H1 (cell line): ENCODE data around the gene PDE9A. TPM values are rescaled to one million over a fixed set of nuclear protein-coding genes. Genes with fewer than 3 reads are reported as not detected.

Source experiments
- CTCF ChIA-PET: fragments of 300-600 bp; sonication (Branson Sonifier 250); formaldehyde crosslinking; loops from one replicate; lab custom pipeline; 2021; ENCODE audit not compliant: partially characterized antibody; lab: Charles Lee
- POLR2A ChIA-PET: fragments of 300-600 bp; sonication (Branson Sonifier 250); formaldehyde crosslinking; loops from one replicate; lab custom pipeline; 2021; ENCODE audit warnings: inconsistent platforms; ENCODE audit not compliant: partially characterized antibody; lab: Charles Lee
- DNase-seq, 2 experiments: peaks; one replicate each; pipeline versions ENCODE4 v3.0.0 to v3.0.0-alpha.2; 2010 to 2022; ENCODE audit warnings: low spot score in 2 of 2, low read depth in 1 of 2, mixed read lengths in 1 of 2
- FAIRE-seq: peaks from 2 replicates; lab custom pipeline; 2011; peaks lifted over from hg19 to GRCh38; lab: Jason Lieb, UNC
- H2AFZ ChIP-seq: 2 replicates; pipeline ENCODE4 v1.8.1; 2012; ENCODE audit warnings: low read length, inconsistent platforms
- H2AK5ac ChIP-seq: 2 replicates; pipeline ENCODE4 v1.6.1; 2013; ENCODE audit warnings: low read depth, low read length
- H2BK120ac ChIP-seq: replicated peaks from 2 replicates; pipeline ENCODE3; 2013; ENCODE audit warnings: low read depth, low read length, inconsistent platforms
- H2BK12ac ChIP-seq: 2 replicates; pipeline ENCODE4 v1.6.1; 2013; ENCODE audit warnings: low read depth, low read length
- H2BK15ac ChIP-seq: 2 replicates; pipeline ENCODE4 v1.6.1; 2013; ENCODE audit warnings: low read length
- H2BK20ac ChIP-seq: 2 replicates; pipeline ENCODE4 v1.6.1; 2013; ENCODE audit warnings: low read length
- H2BK5ac ChIP-seq: 2 replicates; pipeline ENCODE4 v1.6.1; 2013; ENCODE audit warnings: low read depth, low read length
- H3K14ac ChIP-seq: 2 replicates; pipeline ENCODE4 v1.6.1; 2013; ENCODE audit warnings: inconsistent platforms; ENCODE audit not compliant: insufficient read length
- H3K18ac ChIP-seq: 2 replicates; pipeline ENCODE4 v1.6.1; 2013; ENCODE audit warnings: low read length; ENCODE audit errors: extremely low read depth
- H3K23ac ChIP-seq: 2 replicates; pipeline ENCODE4 v1.6.1; 2013; ENCODE audit warnings: inconsistent platforms; ENCODE audit not compliant: insufficient read length
- H3K23me2 ChIP-seq: 2 replicates; pipeline ENCODE4 v1.6.1; 2013; ENCODE audit warnings: low read depth, low read length
- H3K27ac ChIP-seq: 2 replicates; pipeline ENCODE4 v1.6.1; 2011; ENCODE audit warnings: low read depth, low read length, inconsistent platforms
- H3K27me3 ChIP-seq, 4 experiments: replicated peaks in 1 of 4; 1 replicate in 1 of 4; 2 replicates in 3 of 4; pipeline versions ENCODE4 v1.6.1 to v1.8.1; 2011 to 2013; ENCODE audit warnings: low read length in 3 of 4, mild to moderate bottlenecking in 3 of 4, inconsistent platforms in 2 of 4, mixed read lengths in 2 of 4, moderate library complexity in 1 of 4; ENCODE audit not compliant: control insufficient read depth in 3 of 4, insufficient read depth in 3 of 4; ENCODE audit errors: extremely low read depth in 1 of 4
- H3K36me3 ChIP-seq, 4 experiments: 2 replicates each; pipeline versions ENCODE4 v1.6.1 to v1.8.1; 2011 to 2013; ENCODE audit warnings: mild to moderate bottlenecking in 4 of 4, low read length in 3 of 4, moderate library complexity in 2 of 4, control low read depth in 1 of 4, inconsistent platforms in 1 of 4; ENCODE audit not compliant: insufficient read depth in 4 of 4, control insufficient read depth in 2 of 4
- H3K4ac ChIP-seq: replicated peaks from 2 replicates; pipeline ENCODE3; 2013; ENCODE audit warnings: low read length, low read depth, mixed read lengths, inconsistent platforms; ENCODE audit not compliant: insufficient read length
- H3K4me1 ChIP-seq, 4 experiments: replicated peaks in 1 of 4; 1 replicate in 1 of 4; 2 replicates in 3 of 4; pipeline versions ENCODE4 v1.6.1 to v1.8.1; 2011 to 2013; ENCODE audit warnings: low read length in 3 of 4, inconsistent platforms in 2 of 4, mixed read lengths in 1 of 4; ENCODE audit not compliant: insufficient read depth in 4 of 4, control insufficient read depth in 3 of 4
- H3K4me2 ChIP-seq, 2 experiments: 2 replicates each; pipeline versions ENCODE4 v1.6.1 to v1.8.1; 2011 to 2013; ENCODE audit warnings: low read depth in 2 of 2, low read length in 2 of 2, control low read depth in 1 of 2, inconsistent platforms in 1 of 2, mild to moderate bottlenecking in 1 of 2; ENCODE audit not compliant: insufficient read depth in 1 of 2
- H3K4me3 ChIP-seq, 4 experiments: fragments of 200-600, 300-600 bp in 1 of 4; sonication (generic), shearing (Covaris generic), sonication (Bioruptor Twin) in 1 of 4; 2 replicates each; pipeline versions ENCODE4 v1.5.1 to v1.8.1; 2011 to 2016; ENCODE audit warnings: low read length in 4 of 4, low read depth in 3 of 4, control low read depth in 2 of 4, inconsistent platforms in 2 of 4, mild to moderate bottlenecking in 2 of 4, mixed read lengths in 1 of 4, moderate library complexity in 1 of 4; ENCODE audit not compliant: insufficient read depth in 2 of 4; ENCODE audit errors: extremely low read depth in 1 of 4
- H3K56ac ChIP-seq: replicated peaks from 2 replicates; pipeline ENCODE3; 2013; ENCODE audit warnings: low read depth, mild to moderate bottlenecking, mixed read lengths, low read length, inconsistent platforms; ENCODE audit not compliant: insufficient read length
- H3K79me1 ChIP-seq: 2 replicates; pipeline ENCODE4 v1.6.1; 2013; ENCODE audit warnings: low read depth, low read length, control low read depth
- H3K79me2 ChIP-seq, 2 experiments: 2 replicates each; pipeline versions ENCODE4 v1.6.1 to v1.8.1; 2012 to 2013; ENCODE audit warnings: low read length in 2 of 2, mild to moderate bottlenecking in 2 of 2, inconsistent platforms in 1 of 2; ENCODE audit not compliant: insufficient read depth in 2 of 2, control insufficient read depth in 1 of 2
- H3K9ac ChIP-seq, 4 experiments: replicated peaks in 1 of 4; 1 replicate in 1 of 4; 2 replicates in 3 of 4; pipeline versions ENCODE4 v1.6.1 to v1.8.1; 2011 to 2013; ENCODE audit warnings: low read depth in 3 of 4, low read length in 3 of 4, control low read depth in 2 of 4, mild to moderate bottlenecking in 2 of 4, moderate library complexity in 2 of 4, inconsistent platforms in 1 of 4; ENCODE audit errors: extremely low read depth in 1 of 4
- H3K9me3 ChIP-seq, 2 experiments: 2 replicates each; pipeline versions ENCODE4 v1.6.1 to v1.8.1; 2012 to 2013; ENCODE audit warnings: mild to moderate bottlenecking in 2 of 2, moderate library complexity in 2 of 2, control low read depth in 1 of 2, inconsistent platforms in 1 of 2, low read depth in 1 of 2, low read length in 1 of 2, mixed read lengths in 1 of 2; ENCODE audit not compliant: insufficient read depth in 2 of 2
- H4K20me1 ChIP-seq, 2 experiments: replicated peaks in 1 of 2; 2 replicates each; pipeline versions ENCODE3 to v1.8.1; 2011 to 2013; ENCODE audit warnings: inconsistent platforms in 2 of 2, low read length in 2 of 2, mild to moderate bottlenecking in 1 of 2; ENCODE audit not compliant: insufficient read depth in 2 of 2, control insufficient read depth in 1 of 2
- H4K5ac ChIP-seq: 2 replicates; pipeline ENCODE4 v1.6.1; 2013; ENCODE audit warnings: low read length, low read depth, mixed read lengths, inconsistent platforms; ENCODE audit not compliant: insufficient read length
- H4K8ac ChIP-seq: 2 replicates; pipeline ENCODE4 v1.8.0; 2013; ENCODE audit warnings: mild to moderate bottlenecking, moderate library complexity, low read length, inconsistent platforms; ENCODE audit not compliant: insufficient read depth; ENCODE audit errors: extremely low read depth
- H4K91ac ChIP-seq: replicated peaks from 2 replicates; pipeline ENCODE3; 2013; ENCODE audit warnings: low read length, mixed read lengths, inconsistent platforms; ENCODE audit not compliant: insufficient read length
- JUND ChIP-seq: IDR thresholded peaks from 2 replicates; pipeline ENCODE4 v1.6.1; 2011; ENCODE audit warnings: mild to moderate bottlenecking, improper control_type of control experiment, low read length
- TAF1 ChIP-seq: IDR thresholded peaks from 2 replicates; pipeline ENCODE4 v1.6.1; 2011; ENCODE audit warnings: mild to moderate bottlenecking, low read depth, low read length
- WGBS, 2 experiments: shearing (Covaris generic) in 1 of 2; methylation state at CpG; one replicate each; pipeline versions ENCODE4 v1.1.6 to v1.1.7; 2013 to 2015; ENCODE audit warnings: low lambda C conversion rate in 2 of 2, mixed read lengths in 2 of 2, inconsistent platforms in 1 of 2, low coverage in 1 of 2, missing lambda C conversion rate in 1 of 2; ENCODE audit not compliant: insufficient replicate concordance in 2 of 2, insufficient coverage in 1 of 2, insufficient read length in 1 of 2; ENCODE audit errors: extremely low coverage in 1 of 2, missing lambda C conversion rate in 1 of 2; 5-methylcytosine and 5-hydroxymethylcytosine counted together
- polyA plus RNA-seq, 7 experiments: library from polyadenylated mRNA; depleted of rRNA in 3 of 7; stranded (reverse) in 5 of 7; unstranded in 2 of 7; fragments of >200 nt in 5 of 7; fragments of 200-250 nt in 2 of 7; gene quantifications; 1 replicate in 5 of 7; 2 replicates in 1 of 7; 4 replicates in 1 of 7; pipeline versions ENCODE4 v1.2.1 to v1.2.3, GENCODE V29; 2011 to 2013; ENCODE audit warnings: missing spikeins in 2 of 7, mixed read lengths in 2 of 7
- total RNA-seq: library from RNA; stranded (reverse); fragmentation: NEBNext Ultra II Directional; extraction: Animal tissue kit (Norgen Biotek cat#: 25700); gene quantifications from 2 replicates; pipeline ENCODE4 v1.2.1, GENCODE V29; 2021

Gene PDE9A
- total and polyA plus RNA-seq, 2 of the 8 experiments (the other 6 are each of a cell fraction or from before 2014, with no cell fraction given), result 39.2 to 45.9 TPM

DNA sequence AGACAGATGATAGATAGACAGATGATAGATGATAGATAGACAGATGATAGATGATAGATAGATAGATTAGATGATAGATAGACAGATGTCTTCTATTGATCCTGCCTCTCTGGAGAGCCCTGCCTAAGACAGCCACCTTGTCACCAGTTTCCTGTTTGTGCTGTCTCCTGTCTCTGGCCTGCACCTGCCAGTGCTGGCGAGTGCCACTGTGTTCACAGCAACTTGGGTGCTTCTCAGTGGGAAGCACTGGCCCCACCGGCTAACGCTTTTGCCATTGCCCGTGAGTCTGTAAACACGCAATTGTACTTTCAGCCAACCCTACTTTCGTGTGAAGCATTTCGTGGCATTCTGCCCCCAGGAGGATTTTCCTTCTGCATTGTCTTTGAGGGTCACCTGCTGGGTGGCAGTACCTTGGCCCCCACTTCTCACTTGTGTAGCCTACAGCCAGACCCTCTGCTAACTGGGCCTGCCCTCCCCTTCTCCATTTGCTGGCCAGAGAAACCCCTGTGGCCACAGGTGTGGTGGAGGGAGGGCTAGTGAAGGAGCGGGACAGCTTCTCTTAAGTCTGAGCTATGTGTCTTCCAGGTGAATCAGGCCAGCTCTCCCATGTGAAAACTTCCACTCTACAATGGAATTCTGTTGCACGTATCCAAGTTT lies 23.4 kb upstream of the PDE9A start:
- no peak overlapping the region for H3K4me3 ChIP-seq
- DNase-seq, result no peak
- no peak overlapping the region for H2BK20ac ChIP-seq
- no peak overlapping the region for H4K8ac ChIP-seq
- no peak for FAIRE-seq
- no peak overlapping the region for H2BK12ac ChIP-seq
- no peaks in the 10 kb centered on the region for H4K20me1 ChIP-seq
- no peak overlapping the region for H2AFZ ChIP-seq
- H3K18ac ChIP-seq, result no peak overlapping the region; the same call in 1 of the 2 replicates
- CTCF ChIA-PET, result interaction anchor here (2.0 kb wide), 1 partner anchor 37 kb away, joined by 6 read pairs; no protein-coding TSS in a partner anchor
- POLR2A ChIA-PET, result no interaction called here
- H2BK120ac ChIP-seq, result no peak overlapping the region
- H4K5ac ChIP-seq, result no peak overlapping the region
- no peaks in the 10 kb centered on the region for H3K9me3 ChIP-seq
- H3K4ac ChIP-seq, result peak overlapping the region; percentile 51
- no peak overlapping the region for H2AK5ac ChIP-seq
- peaks cover 0 to 7% (median 2%) of the 10 kb centered on the region in 4 experiments; a peak in 2 of 7 replicates for H3K4me1 ChIP-seq
- no peak overlapping the region for H3K23ac ChIP-seq
- whole genome bisulfite sequencing, 2 experiments, result 86% methylated on average over 9 of the region's 9 CpGs; no CpG with 5 or more reads in 1 of the 2 experiments
- H3K14ac ChIP-seq, result no peak overlapping the region
- H2BK15ac ChIP-seq, result no peak overlapping the region; the same call in 1 of the 2 replicates
- H3K36me3 ChIP-seq, result no peaks in the 10 kb centered on the region
- no peak overlapping the region for H3K27ac ChIP-seq
- TF ChIP-seq TAF1, result no peak
- no peak for TF ChIP-seq JUND
- peaks cover 0 to 7% (median 3%) of the 10 kb centered on the region in 4 experiments; a peak in 2 of 7 replicates for H3K27me3 ChIP-seq
- H3K79me1 ChIP-seq, result 0 out of 2 replicates have a peak, but pooled peaks cover 2% of the 10 kb centered on the region
- no peaks in the 10 kb centered on the region for H3K79me2 ChIP-seq
- H3K9ac ChIP-seq, result no peak overlapping the region
- H3K56ac ChIP-seq, result no peak overlapping the region
- no peak overlapping the region for H2BK5ac ChIP-seq
- H4K91ac ChIP-seq, result peak overlapping the region; percentile 85
- H3K23me2 ChIP-seq, result peaks cover 8% of the 10 kb centered on the region; the same call in 1 of the 2 replicates
- H3K4me2 ChIP-seq, result no peak overlapping the region
